ENCODE measurements around the gene ANP32B.
A peak's percentile ranks its signal among the peaks of the same experiment; 100 is the strongest.
"Not testable (repeated sequence)": the region's sequence is repeated elsewhere in the genome, so short reads cannot be mapped to it uniquely, and the experiment has no call there.

Gene ANP32B

DNA sequence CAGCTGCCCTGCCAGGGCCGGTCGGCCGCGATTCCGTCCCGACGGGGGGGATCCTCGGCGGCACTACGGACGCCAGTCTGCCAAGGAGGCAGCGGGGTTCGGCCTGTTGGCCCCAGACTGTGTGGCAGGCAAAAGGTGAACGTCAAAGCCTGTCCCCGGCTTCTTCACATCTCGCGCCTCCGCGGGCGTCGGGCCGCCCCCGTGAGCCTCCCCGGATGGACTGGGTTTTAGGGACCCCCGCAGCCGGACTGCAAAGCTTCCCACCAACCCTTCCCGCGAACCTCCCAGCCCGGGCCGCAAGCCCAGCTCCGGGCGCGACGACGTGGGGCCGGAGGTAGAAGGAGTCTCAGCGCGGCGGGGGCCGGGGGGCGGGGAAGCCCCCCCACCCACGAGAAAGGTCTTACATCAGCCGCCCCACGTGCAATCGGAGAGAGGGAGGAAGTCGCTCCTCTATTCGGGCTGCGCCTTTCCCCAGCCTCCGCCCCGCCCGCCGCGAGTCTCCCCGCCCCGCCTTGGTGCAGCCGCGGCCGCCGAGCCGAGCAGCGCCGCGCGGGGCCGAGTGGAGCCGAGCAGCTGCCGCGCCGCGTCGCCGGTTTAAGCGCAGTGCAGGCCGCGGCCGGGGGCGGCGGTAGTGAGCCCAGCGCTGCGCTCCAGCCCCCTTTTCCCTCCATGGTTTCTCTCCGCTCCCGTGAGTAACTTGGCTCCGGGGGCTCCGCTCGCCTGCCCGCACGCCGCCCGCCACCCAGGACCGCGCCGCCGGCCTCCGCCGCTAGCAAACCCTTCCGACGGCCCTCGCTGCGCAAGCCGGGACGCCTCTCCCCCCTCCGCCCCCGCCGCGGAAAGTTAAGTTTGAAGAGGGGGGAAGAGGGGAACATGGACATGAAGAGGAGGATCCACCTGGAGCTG lies at the start of gene ANP32B:
ANP32B (plus strand) TSS at position 659 of the 906 bp plus-strand sequence; CDS start at position 874, 215 bp downstream.
- peak; percentile 92 to 95 for DNase-seq

DNA sequence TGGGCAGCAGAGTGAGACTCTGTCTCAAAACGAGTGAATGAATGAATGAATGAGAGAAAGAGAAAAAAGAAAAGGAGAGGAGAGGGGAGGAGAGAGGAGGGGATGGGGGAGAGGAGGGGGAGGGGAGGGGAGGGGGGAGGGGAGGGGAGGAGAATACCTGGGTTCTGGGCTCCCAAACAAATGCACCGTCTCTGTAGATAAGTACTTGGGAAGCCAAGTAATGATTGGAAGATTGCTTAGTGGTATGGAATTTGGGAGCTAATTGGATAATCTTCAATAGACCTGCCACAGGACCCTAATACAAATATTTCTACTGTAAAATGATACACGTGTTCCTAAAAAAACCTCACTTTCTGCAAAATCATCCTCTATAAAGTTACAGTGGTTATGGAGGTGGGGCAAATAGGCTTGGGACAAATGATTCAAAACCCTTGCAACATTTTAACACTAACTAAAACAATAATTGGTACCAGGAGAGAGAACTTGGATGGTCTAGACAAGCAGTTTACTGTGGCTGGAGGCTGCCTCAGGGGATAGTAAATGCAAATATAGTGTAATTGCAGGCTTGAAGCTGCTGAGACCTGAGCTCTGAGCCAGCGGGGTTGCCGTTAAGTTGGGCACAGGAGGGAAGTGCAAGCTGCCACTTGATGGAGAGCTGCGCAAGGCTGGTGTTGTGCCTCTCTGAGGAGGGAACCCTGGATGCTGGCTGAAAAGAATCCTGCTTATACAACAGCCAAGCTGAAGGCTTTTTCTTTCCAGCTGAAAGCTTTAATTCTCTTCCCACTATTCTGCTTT lies 48.6 kb upstream of the ANP32B start:
- DNase-seq = no peak

DNA sequence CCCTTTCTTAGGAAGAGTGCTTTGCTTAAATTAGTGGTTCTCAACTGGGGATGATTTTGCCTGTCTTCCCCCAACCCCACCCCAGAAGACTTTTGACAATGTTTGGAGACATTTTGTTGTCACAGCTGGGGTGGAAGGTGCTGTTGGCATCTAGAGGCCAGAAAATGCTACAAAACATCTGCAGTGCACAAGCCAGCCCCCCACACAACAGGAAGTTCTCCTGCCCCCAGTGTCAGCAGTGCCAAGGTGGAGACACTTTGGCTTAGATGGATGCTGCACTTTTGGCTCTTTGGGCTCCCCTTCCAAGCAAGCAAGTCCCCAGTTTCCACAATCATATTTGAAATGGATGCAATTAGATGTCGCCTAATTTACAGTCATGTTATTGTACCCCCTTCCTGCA lies 47.9 kb upstream of the ANP32B start:
- no peak for DNase-seq

DNA sequence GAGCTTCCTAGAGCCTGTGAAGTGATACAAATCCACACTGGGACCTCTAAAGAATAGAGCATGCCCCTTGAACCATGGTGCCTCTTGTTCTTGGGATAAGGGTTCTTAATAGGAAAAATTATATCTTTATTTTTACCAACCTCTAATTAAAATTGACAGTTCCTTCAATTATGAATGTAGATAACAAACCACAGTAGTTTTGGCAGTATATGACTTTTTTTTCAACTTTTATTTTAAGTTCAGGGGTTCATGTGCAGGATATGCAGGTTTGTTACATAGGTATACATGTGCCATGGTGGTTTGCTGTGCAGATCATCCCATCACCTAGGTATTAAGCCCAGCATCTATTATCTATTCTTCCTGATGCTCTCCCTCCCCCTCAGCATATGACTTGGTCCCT lies 46.1 kb upstream of the ANP32B start:
- DNase-seq = no peak

DNA sequence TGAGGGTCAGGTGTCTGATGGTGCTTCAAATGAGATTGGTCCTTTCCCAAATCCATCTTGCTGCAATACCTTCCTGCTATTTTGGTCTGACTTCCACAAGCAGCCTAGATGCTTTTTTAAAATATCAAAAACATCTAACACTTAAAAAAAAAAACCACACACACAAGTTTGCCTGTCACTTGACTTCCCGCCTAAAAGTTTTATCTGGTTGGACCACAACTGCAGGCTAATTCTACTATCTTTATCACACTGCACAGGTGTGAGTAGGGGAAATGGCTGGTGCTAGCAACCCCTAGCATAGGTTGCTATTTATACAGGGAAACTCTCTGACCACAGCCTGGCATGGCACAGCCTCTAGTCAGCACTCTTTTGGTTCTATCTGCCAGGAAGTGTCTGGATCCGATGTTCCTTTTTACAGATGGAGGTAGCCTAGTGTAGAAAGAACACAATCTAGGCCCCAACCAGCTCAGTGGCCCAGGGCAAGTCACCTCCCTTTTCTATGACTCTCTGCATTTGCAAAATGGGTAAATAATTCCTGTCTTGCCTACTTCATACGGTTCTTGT lies 45.0 kb upstream of the ANP32B start, which contains the start of gene HEMGN:
HEMGN (minus strand) TSS at position 92 of the 564 bp plus-strand sequence; CDS start at position 56, 36 bp downstream.
- no peak for DNase-seq

DNA sequence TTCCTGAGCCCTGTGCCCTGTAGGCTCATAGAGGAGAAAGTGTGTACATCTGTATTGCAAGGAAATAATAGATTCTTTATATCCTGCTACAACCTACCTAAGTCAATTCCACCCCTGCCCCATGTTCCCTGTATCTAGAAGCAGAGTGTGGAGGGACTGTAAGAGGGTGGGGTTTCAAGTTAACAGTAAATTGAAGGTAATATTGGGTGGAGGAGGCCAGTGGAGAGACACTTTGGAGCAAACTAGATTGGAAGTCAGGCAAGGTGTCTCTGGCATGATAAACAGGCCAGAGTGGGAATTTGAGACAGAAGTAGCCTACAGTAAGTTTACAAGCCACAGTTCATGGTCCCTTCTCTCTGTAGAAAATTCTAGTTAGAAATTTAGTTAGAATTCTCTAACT lies 42.9 kb upstream of the ANP32B start:
- no peak for DNase-seq

DNA sequence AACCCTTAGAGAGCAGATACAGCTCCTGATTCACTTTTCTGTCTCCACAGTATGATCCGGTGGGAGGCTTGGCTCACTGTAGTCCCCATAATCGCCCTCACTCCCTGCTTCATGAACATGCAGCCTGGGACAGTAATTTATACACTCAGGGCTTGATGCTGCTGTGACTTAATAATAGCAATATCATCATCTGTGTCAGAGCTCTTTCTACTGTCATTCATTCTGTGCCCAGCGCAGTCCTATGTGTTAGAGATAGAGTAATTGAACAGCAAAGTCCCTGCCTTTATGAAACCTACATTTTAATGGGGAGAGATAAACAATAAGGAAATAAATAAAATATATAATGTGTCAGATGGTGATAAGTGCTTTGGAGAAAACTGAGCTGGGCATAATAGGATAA lies 42.4 kb upstream of the ANP32B start:
- no peak for DNase-seq

DNA sequence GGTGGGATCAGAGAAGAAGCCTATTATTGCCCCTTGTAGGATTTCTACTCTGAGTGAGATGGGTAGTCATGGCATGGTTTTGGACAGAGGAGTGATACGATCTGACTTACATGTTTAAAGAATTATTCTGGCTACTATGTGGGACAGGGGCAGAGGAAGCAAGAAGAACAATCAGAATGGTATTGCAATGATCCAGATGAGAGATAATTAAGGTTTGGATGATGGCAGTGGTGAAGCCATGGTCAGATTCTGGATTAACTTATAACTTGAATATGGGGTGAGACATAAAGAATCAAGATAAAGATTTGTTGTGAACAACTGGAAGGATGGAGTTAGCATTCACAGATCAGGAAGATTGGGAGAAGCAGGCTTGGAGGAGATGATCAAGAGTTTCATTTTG lies 41.8 kb upstream of the ANP32B start:
- DNase-seq = no peak

DNA sequence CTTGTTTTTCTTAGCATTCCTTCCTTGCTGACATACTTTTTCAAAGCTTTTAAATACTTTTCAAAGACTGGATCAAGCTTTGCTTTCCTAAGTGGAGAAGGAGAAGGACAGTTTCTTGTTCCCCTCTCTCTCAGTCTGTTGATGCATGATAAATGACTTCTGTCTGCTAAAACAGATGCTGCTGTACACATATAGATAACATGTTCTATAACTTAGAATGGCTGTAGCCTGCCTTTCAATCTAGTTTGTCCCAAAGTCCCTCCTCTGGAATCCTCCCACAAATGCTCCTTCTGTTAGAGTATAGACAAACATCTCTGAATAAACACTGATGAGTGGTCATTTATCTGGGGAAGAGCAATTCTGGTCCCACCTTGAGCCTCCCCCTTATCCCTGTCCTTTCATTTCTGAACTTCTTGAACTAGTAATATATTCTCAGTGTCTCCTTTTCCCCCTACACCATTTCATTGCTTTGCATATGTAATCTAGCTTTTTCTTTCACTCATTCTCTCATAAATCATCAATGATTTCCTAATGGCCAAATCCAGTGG lies 39.8 kb upstream of the ANP32B start:
- DNase-seq = no peak

DNA sequence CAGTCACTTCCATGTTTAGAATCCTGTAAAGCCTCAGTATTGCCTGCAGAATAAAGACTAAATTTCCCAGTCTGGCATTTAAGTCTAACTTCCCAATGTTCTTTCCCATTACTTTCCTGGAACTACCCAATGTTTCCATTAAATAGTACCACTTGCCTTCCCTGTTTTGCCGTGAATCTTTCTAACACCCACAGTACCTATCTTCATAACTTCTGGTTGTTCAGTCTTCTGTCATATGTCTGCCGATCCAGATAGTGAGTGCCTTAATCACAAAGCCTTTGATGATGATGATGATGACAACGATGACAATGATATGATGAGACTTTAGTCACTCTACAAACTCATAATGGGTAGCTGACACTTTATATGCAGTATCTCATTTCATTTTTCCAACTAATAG lies 38.5 kb upstream of the ANP32B start:
- DNase-seq = no peak

DNA sequence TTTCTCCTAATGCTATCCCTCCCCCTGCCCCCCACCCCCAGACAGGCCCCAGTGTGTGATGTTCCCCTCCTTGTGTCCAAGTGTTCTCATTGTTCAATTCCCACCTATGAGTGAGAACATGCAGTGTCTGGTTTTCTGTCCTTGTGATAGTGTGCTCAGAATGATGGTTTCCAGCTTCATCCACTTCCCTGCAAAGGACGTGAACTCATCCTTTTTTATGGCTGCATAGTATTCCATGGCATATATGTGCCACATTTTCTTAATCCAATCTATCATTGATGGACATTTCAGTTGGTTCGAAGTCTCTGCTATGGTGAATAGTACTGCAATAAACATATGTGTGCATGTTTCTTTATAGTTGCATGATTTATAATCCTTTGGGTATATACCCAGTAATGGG lies 37.7 kb upstream of the ANP32B start:
- not testable (repeated sequence) for DNase-seq

DNA sequence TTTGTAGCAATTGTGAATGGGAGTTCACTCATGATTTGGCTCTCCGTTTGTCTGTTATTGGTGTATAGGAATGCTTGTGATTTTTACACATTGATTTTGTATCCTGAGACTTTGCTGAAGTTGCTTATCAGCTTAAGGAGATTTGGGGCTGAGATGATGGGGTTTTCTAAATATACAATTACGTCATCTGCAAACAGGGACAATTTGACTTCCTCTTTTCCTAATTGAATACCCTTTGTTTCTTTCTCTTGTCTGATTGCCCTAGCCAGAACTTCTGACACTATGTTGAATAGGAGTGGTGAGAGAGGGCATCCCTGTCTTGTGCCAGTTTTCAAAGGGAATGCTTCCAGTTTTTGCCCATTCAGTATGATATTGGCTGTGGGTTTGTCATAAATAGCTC lies 36.0 kb upstream of the ANP32B start:
- DNase-seq = not testable (repeated sequence)

DNA sequence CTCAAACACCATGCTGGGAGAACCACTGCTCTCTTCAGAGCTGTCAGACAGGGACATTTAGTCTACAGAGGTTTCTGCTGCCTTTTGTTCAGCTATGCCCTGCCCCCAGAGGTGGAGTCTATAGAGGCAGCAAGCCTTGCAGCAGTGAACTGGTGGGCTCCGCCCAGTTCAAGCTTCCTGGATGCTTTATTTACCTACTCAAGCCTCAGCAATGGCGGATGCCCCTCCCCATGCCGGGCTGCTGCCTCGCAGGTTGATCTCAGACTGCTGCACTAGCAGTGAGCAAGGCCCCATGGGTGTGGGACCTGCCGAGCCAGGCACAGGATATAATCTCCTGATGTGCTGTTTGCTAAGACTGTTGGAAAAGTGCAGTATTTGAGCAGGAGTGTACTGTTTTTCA lies 32.3 kb upstream of the ANP32B start:
- DNase-seq = not testable (repeated sequence)

DNA sequence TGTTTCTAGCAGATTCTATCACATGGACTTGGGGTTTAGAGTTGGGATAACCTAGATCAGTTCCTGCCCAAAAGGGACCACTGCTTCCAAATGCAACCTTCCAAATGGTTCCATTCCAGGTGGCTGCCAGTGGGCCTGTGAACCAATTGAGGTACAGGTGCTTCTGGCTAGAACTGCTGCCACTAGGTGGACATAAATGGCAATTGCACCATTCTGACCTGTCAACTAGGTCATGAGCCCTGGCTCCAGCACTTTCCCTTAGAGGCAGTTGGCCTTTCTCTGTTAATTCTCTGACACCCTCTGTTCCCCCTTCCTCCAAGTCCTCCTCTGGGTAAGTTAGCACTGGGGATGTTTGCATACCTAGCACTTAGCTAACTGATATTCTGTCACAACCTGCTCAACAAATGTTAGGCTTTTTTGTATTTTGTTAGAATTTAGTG lies 28.6 kb upstream of the ANP32B start:
- peak; percentile 28 to 36 for DNase-seq

DNA sequence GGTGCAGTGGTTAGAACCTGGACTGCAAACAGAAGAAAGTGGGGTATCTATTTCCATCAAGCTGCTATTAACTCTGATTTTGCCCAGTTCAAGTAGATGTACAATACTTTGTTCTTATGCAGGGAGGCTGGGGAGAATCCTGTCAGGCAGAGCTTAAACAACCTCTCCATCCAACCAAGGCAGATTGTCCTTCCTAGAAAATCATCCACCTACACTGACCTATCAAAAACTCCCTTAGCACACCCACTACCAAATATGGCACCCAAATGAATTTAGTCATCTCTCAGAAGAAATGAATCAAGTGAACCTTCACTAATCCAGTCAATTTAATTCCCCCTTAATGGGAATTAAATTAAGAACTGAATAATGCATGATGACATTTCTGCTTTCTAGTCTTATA lies 26.8 kb upstream of the ANP32B start:
- DNase-seq = no peak

DNA sequence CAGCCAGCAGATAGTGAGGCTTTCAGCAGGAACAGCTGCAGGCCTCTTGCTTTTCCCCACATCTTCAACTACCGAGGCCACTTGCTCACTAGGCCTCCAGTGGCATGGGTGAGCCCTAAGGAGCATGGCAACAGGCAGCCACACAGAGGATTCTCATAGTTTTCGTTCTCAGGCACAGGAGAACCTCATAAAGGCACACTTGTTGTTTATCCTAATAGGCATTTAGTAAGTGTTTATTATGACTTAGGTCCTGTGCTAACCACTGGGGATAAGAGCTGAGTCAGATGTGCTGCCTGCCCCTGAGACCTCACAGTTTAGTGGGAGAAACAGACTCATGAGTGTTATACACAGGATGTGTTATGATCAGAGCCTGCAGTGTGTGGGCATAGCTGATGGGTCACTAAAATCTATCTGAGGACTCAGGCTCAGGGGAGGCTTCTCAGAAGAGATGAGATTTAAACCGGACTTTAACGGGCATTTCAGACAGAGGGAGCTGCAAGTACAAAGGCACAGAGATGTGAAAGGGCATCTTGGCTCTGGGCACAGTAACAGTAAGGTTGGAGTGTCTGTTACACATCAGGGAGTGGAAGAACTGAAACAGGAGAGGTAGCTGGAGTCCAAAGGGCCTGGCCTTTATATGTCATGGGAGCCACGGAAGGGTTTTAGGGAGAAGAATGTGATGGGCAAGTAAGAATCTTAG lies 24.2 kb upstream of the ANP32B start:
- no peak for DNase-seq

DNA sequence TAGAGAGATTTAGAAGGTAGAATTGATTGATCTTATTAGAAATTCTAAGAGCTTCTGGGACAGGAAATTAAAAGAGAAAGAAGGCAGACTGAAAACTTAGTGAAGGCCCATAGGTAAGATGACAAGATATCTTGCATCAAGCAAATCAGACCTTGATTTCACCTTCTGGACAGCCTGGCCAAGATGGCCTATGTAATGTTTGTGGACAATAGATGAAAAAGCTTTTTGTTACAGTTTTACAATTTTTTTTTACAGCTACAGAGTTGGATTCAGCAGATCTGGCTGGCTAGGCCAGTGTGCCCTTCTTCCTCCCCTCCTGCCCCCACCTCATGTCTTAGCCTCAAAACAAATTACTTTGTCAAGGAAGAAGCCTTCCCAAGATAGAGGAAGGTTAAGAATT lies 23.6 kb upstream of the ANP32B start:
- no peak for DNase-seq

DNA sequence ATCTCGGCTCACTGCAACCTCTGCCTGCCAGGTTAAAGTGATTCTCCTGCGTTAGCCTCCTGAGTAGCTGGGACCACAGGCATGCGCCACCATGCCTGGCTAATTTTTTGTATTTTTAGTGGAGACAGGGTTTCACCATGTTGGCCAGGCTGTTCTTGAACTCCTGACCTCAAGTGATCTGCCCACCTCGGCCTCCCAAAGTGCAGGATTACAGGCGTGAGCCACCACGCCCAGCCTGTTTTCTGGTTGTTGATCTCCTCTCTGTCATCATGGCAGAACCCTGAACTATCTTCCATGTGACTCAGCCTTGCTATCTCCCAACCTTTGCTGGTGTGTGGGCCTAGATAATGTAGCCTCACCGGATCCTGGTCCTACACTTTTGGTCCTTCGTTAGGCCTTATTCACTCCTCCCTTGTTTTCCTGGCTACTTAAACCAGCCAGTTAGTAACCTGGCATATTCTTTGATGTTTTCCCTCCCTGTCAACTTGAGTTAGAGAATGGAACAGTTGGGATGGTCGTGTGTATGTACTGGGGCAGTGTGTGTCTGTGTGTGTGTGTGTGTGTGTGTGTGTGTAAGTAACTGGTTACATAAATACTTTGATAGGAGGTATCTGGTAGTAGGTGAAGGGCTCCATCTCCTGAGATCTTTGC lies 22.3 kb upstream of the ANP32B start:
- DNase-seq = not testable (repeated sequence)

DNA sequence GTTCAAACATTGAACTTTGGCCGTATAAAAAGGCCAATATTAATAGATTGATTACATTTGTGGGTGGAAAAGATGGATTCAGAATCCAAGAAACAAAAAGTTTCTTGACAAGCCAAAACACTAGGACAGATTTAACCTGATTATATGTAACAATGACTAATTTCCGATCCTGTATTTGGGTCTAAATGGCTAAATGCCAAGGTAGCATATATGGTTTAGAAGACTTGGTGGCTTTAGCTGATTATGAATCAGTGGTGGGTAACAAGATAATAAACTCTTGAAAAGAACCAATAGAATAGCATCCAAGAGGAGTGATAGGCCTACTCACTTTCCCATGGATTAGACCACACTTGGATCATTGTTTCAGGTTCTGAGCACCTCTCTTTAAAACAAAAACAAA lies 21.8 kb upstream of the ANP32B start:
- no peak for DNase-seq

DNA sequence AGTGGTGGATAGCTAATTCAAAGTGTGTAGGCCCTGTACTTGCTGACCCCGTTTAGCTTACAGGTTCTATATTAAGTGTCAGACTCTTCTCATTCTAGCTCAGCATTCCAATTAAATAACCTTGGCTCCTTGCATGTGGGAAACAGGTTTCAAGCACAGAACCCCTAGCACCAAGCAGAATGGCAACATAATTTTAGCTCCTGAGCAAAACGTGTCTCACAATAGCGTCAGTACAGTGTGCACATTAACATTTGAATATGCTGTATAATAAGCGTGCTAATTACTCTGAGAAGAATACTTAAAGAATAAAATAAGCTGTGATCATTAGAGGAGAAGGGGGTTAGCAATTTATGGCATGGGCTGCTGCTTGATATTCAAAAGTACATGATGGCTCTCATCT lies 21.0 kb upstream of the ANP32B start:
- DNase-seq = no peak

DNA sequence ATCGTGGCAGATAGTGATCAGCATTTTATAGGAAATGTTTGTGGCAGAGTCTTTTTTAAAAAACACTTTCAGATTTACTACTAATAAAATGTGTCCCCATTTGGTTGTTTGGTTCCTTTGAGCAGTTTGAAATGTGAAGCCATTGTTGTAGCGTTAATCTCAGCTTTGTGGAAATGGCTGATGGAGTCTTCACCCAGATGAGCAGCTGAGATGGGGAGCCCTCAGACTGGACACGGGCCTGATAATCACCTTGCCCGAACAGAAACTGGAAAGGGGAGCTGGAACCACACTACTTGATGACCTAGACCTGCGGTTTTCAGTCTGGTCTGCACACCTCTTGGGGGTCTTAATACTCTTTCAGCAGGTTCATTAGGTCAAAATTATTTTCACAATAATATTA lies 20.6 kb upstream of the ANP32B start:
- no peak for DNase-seq

DNA sequence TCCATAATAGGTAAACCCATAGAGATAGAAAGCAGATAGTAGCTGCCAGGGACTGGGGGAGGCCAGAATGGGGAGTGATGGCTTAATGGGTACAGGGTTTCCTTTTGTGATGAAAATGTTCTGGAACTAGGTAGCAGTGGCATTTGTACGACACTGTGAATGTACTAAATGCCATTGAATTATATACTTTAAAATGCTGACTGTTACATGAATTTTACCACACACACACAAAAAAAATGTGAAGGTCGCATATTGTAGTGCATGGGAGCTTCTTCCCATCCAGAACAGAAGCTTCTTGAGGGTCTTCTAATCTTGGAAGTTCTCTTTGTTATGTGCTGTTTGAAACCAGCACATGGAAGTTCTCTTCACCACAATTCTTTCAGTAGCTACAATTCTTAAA lies 19.9 kb upstream of the ANP32B start:
- no peak for DNase-seq
